Endodermal cell (in vitro differentiated cells): ENCODE measurements around the gene DPF3. TPM values are rescaled to one million over a fixed set of nuclear protein-coding genes. Genes with fewer than 3 reads are reported as not detected.

ENCODE experiments used
- DNase-seq: peaks from one replicate; pipeline ENCODE4 v3.0.0-alpha.2; 2017
- H3K27ac ChIP-seq: 2 replicates; pipeline ENCODE4 v1.5.1; 2013; ENCODE audit warnings: mild to moderate bottlenecking, low read depth, low read length, moderate library complexity
- H3K27me3 ChIP-seq: 2 replicates; pipeline ENCODE4 v1.6.1; 2013; ENCODE audit warnings: mild to moderate bottlenecking, low read length, moderate library complexity; ENCODE audit not compliant: insufficient read depth, control insufficient read depth, poor library complexity, severe bottlenecking
- H3K36me3 ChIP-seq: 2 replicates; pipeline ENCODE4 v1.7.0; 2013; ENCODE audit warnings: mild to moderate bottlenecking, low read length, moderate library complexity; ENCODE audit not compliant: control insufficient read depth, insufficient read depth
- H3K4me1 ChIP-seq: one replicate; pipeline ENCODE4 v1.7.0; 2013; ENCODE audit warnings: low read length; ENCODE audit not compliant: control insufficient read depth, insufficient read depth
- H3K4me3 ChIP-seq: 2 replicates; pipeline ENCODE4 v1.5.1; 2013; ENCODE audit warnings: mild to moderate bottlenecking, low read length, moderate library complexity
- H3K9ac ChIP-seq: 2 replicates; pipeline ENCODE4 v1.6.1; 2013; ENCODE audit warnings: mild to moderate bottlenecking, low read length, moderate library complexity; ENCODE audit not compliant: poor library complexity, severe bottlenecking; ENCODE audit errors: extremely low read depth
- H3K9me3 ChIP-seq: 2 replicates; pipeline ENCODE4 v1.6.1; 2013; ENCODE audit warnings: mild to moderate bottlenecking, low read length, moderate library complexity; ENCODE audit not compliant: control insufficient read depth
- H3K27ac Mint-ChIP-seq: 2 replicates; pipeline ENCODE4 v1.8.0; 2020; ENCODE audit warnings: mixed read lengths
- H3K27me3 Mint-ChIP-seq: 2 replicates; pipeline ENCODE4 v1.8.0; 2021; ENCODE audit warnings: mild to moderate bottlenecking, mixed read lengths; ENCODE audit not compliant: insufficient read depth
- H3K36me3 Mint-ChIP-seq: 2 replicates; pipeline ENCODE4 v1.8.0; 2020; ENCODE audit warnings: low read depth, mixed read lengths
- H3K4me1 Mint-ChIP-seq: 2 replicates; pipeline ENCODE4 v1.8.0; 2020; ENCODE audit warnings: mixed read lengths
- H3K4me3 Mint-ChIP-seq: 2 replicates; pipeline ENCODE4 v1.8.0; 2020; ENCODE audit warnings: mild to moderate bottlenecking, moderate library complexity, mixed read lengths
- H3K9me3 Mint-ChIP-seq: 2 replicates; pipeline ENCODE4 v1.8.0; 2020; ENCODE audit warnings: mild to moderate bottlenecking, mixed read lengths
- WGBS, 2 experiments: methylation state at CpG; one replicate each; pipeline versions ENCODE4 v1.1.5 to v1.1.7; 2013; ENCODE audit warnings: missing lambda C conversion rate in 2 of 2, mixed read lengths in 1 of 2; ENCODE audit not compliant: insufficient coverage in 1 of 2, insufficient read length in 1 of 2; 5-methylcytosine and 5-hydroxymethylcytosine counted together
- total RNA-seq, 2 donors: library from RNA; stranded (reverse); fragmentation: NEBNext Ultra II Directional in 1 of 2; extraction: Animal tissue kit (Norgen Biotek cat#: 25700) in 1 of 2; gene quantifications; 2 replicates in 1 of 2; 3 replicates in 1 of 2; pipeline ENCODE4 v1.2.1, GENCODE V29; 2021
- TF ChIP-seq, protein P1 (sequence below): fragments of 200-600 bp; sonication (generic); conservative IDR thresholded peaks from 2 replicates; pipeline ENCODE4 v1.5.0; 2021; ENCODE audit warnings: antibody characterized with exemption, mild to moderate bottlenecking

The DPF3 gene
- total RNA-seq, 2 donors from 2014 or later: not detected

DNA sequence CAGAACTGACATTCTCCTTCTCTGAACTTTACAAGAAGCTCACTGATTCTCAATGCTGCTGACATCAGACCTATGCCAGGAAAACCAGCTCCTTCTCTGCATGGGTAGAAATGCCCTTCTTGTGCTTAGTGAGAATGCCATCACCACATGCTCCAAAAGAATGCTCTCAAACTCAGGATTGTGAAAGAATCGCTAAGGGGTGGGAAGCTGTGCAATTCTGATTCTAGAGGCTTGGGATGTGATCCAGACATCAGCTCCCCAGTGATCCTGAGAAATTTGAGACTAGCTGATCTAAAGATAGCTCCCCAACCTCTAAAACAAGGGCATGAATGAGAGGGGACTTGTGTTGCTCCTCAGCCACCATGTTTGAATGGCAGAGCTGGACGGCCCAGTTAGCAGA lies 113.2 kb downstream of the DPF3 start:
- Mint-ChIP-seq H3K36me3 (no peaks in the 10 kb centered on the region), H3K9me3 (peaks cover 12% of the 10 kb centered on the region), H3K27me3 (peaks cover 14% of the 10 kb centered on the region), H3K27ac (no peak overlapping the region), H3K4me1 (peaks cover 12% of the 10 kb centered on the region), H3K4me3 (no peak overlapping the region)
- TF ChIP-seq, protein P1, sequence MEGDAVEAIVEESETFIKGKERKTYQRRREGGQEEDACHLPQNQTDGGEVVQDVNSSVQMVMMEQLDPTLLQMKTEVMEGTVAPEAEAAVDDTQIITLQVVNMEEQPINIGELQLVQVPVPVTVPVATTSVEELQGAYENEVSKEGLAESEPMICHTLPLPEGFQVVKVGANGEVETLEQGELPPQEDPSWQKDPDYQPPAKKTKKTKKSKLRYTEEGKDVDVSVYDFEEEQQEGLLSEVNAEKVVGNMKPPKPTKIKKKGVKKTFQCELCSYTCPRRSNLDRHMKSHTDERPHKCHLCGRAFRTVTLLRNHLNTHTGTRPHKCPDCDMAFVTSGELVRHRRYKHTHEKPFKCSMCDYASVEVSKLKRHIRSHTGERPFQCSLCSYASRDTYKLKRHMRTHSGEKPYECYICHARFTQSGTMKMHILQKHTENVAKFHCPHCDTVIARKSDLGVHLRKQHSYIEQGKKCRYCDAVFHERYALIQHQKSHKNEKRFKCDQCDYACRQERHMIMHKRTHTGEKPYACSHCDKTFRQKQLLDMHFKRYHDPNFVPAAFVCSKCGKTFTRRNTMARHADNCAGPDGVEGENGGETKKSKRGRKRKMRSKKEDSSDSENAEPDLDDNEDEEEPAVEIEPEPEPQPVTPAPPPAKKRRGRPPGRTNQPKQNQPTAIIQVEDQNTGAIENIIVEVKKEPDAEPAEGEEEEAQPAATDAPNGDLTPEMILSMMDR: no peak
- H3K36me3 ChIP-seq: no peaks in the 10 kb centered on the region
- no peak overlapping the region for H3K4me3 ChIP-seq
- 88 to 100% methylated on average over 2 of the region's 2 CpGs for WGBS, 2 experiments
- peaks cover 5% of the 10 kb centered on the region for H3K4me1 ChIP-seq
- H3K9me3 ChIP-seq: peaks cover 11% of the 10 kb centered on the region
- no peak overlapping the region for H3K27ac ChIP-seq
- no peak overlapping the region for H3K9ac ChIP-seq
- H3K27me3 ChIP-seq: peaks cover 4% of the 10 kb centered on the region
- no peak for DNase-seq

DNA sequence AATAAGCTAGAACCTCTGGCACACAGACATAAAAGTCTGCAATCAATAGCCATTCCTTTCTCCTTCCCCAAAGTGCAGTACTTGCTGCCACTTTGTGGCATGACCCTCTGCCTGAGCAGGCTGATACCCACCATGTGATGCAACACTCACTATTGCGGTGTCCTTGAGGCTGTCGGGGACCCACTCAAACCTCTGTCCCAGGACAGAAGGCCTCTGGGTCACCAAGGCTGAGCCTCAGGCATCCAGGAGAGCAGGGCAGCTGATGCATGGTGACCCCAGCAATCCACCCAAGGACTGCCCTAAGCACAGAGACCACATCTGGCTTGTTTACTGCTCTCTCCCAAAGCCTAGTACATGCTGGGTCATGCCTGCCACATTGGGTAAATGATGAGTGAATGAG lies 114.2 kb downstream of the DPF3 start:
- no peak overlapping the region for H3K27ac Mint-ChIP-seq
- peaks cover 14% of the 10 kb centered on the region for H3K27me3 Mint-ChIP-seq
- H3K4me3 Mint-ChIP-seq: no peak overlapping the region
- DNase-seq: peak; percentile 25
- H3K27ac ChIP-seq: no peak overlapping the region
- peaks cover 5% of the 10 kb centered on the region for H3K4me1 ChIP-seq
- H3K9me3 Mint-ChIP-seq: peaks cover 12% of the 10 kb centered on the region
- H3K4me3 ChIP-seq: no peak overlapping the region
- H3K36me3 Mint-ChIP-seq: no peaks in the 10 kb centered on the region
- TF ChIP-seq, protein P1: no peak
- peaks cover 5% of the 10 kb centered on the region for H3K27me3 ChIP-seq
- no peaks in the 10 kb centered on the region for H3K36me3 ChIP-seq
- no peak overlapping the region for H3K9ac ChIP-seq
- peaks cover 11% of the 10 kb centered on the region for H3K9me3 ChIP-seq
- WGBS, 2 experiments: 96 to 100% methylated on average over 1 to 2 of the region's 2 CpGs
- peaks cover 12% of the 10 kb centered on the region for H3K4me1 Mint-ChIP-seq

DNA sequence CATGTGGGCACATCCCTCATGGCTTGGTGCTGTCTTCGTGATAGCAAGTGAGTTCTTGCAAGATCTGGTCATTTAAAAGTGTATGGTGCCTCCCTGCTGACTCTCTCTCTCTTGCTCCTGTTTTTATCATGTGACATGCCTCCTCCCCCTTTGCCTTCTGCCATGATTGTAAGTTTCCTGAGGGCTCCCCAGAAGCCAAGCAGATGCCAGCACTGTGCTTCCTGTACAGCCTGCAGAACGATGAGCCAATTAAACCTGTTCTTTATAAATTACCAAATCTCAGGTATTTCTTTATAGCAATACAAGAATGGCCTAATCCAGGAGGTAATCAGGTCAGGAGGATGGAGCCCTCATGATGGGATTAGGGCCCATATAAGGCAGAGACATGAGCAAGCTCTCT lies 116.3 kb downstream of the DPF3 start:
- no peak overlapping the region for H3K4me3 ChIP-seq
- H3K36me3 Mint-ChIP-seq: no peaks in the 10 kb centered on the region
- peaks cover 5% of the 10 kb centered on the region for H3K4me1 ChIP-seq
- H3K4me3 Mint-ChIP-seq: no peak overlapping the region
- TF ChIP-seq, protein P1: no peak
- no peak overlapping the region for H3K9ac ChIP-seq
- H3K9me3 ChIP-seq: peaks cover 11% of the 10 kb centered on the region
- H3K9me3 Mint-ChIP-seq: peaks cover 12% of the 10 kb centered on the region
- no peak overlapping the region for H3K27ac Mint-ChIP-seq
- peaks cover 5% of the 10 kb centered on the region for H3K27me3 ChIP-seq
- no peak overlapping the region for H3K27ac ChIP-seq
- 92% methylated on average over 2 of the region's 2 CpGs; no CpG with 5 or more reads in 1 of the 2 experiments for WGBS, 2 experiments
- H3K4me1 Mint-ChIP-seq: peaks cover 12% of the 10 kb centered on the region
- H3K27me3 Mint-ChIP-seq: peaks cover 7% of the 10 kb centered on the region
- H3K36me3 ChIP-seq: no peaks in the 10 kb centered on the region
- no peak for DNase-seq
